ENCODE results near the gene CLRN1.
A peak's percentile ranks its signal among the peaks of the same experiment; 100 is the strongest.

DNA sequence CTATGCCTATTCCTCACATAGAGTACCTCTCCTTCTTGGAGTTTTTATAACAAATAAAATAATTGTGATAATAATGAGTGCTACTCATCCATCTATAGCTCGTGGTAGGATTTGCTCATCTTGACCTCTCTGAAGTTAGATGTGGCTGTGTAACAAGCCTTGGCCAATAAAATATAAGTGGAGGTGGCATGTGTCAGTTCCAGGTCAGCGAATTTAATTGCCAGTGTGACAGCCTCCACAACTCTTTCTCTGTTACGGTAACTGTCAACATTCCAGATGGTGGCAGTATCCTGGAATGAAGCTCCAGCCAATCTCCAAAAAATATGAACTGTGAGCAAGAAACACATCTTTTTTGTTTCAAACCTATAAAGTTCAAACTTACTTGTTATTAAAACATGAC, 13.8 kb downstream of the CLRN1 start:
- TF ChIP-seq EZH2 (IDR thresholded peaks at IDR 0.05; ENCODE audit: low read depth, unreplicated experiment) = no peak
- TF ChIP-seq, protein P1, sequence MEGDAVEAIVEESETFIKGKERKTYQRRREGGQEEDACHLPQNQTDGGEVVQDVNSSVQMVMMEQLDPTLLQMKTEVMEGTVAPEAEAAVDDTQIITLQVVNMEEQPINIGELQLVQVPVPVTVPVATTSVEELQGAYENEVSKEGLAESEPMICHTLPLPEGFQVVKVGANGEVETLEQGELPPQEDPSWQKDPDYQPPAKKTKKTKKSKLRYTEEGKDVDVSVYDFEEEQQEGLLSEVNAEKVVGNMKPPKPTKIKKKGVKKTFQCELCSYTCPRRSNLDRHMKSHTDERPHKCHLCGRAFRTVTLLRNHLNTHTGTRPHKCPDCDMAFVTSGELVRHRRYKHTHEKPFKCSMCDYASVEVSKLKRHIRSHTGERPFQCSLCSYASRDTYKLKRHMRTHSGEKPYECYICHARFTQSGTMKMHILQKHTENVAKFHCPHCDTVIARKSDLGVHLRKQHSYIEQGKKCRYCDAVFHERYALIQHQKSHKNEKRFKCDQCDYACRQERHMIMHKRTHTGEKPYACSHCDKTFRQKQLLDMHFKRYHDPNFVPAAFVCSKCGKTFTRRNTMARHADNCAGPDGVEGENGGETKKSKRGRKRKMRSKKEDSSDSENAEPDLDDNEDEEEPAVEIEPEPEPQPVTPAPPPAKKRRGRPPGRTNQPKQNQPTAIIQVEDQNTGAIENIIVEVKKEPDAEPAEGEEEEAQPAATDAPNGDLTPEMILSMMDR (conservative IDR thresholded peaks at IDR 0.05; ENCODE audit: low read depth in 2 of 2) = 0 out of 4 replicates have a peak, but pooled peaks of 1 of the 2 experiments have one; percentile 3
- TF ChIP-seq POLR2AphosphoS5 (IDR thresholded peaks at IDR 0.05; ENCODE audit: low read depth) = no peak
- TF ChIP-seq, protein P2, sequence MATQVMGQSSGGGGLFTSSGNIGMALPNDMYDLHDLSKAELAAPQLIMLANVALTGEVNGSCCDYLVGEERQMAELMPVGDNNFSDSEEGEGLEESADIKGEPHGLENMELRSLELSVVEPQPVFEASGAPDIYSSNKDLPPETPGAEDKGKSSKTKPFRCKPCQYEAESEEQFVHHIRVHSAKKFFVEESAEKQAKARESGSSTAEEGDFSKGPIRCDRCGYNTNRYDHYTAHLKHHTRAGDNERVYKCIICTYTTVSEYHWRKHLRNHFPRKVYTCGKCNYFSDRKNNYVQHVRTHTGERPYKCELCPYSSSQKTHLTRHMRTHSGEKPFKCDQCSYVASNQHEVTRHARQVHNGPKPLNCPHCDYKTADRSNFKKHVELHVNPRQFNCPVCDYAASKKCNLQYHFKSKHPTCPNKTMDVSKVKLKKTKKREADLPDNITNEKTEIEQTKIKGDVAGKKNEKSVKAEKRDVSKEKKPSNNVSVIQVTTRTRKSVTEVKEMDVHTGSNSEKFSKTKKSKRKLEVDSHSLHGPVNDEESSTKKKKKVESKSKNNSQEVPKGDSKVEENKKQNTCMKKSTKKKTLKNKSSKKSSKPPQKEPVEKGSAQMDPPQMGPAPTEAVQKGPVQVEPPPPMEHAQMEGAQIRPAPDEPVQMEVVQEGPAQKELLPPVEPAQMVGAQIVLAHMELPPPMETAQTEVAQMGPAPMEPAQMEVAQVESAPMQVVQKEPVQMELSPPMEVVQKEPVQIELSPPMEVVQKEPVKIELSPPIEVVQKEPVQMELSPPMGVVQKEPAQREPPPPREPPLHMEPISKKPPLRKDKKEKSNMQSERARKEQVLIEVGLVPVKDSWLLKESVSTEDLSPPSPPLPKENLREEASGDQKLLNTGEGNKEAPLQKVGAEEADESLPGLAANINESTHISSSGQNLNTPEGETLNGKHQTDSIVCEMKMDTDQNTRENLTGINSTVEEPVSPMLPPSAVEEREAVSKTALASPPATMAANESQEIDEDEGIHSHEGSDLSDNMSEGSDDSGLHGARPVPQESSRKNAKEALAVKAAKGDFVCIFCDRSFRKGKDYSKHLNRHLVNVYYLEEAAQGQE (IDR thresholded peaks at IDR 0.05; ENCODE audit: unreplicated experiment) = no peak
- TF ChIP-seq EZH2phosphoT487 (IDR thresholded peaks at IDR 0.05; ENCODE audit: unreplicated experiment) = no peak
- no peak for TF ChIP-seq JUNB (IDR thresholded peaks at IDR 0.05; ENCODE audit: unreplicated experiment)
- no peak for TF ChIP-seq ZNF331 (CRISPR knock-in tag; IDR thresholded peaks at IDR 0.05; ENCODE audit: low read depth)
- TF ChIP-seq, protein P3, sequence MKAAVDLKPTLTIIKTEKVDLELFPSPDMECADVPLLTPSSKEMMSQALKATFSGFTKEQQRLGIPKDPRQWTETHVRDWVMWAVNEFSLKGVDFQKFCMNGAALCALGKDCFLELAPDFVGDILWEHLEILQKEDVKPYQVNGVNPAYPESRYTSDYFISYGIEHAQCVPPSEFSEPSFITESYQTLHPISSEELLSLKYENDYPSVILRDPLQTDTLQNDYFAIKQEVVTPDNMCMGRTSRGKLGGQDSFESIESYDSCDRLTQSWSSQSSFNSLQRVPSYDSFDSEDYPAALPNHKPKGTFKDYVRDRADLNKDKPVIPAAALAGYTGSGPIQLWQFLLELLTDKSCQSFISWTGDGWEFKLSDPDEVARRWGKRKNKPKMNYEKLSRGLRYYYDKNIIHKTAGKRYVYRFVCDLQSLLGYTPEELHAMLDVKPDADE (IDR thresholded peaks at IDR 0.05) = no peak
- TF ChIP-seq CREB1 (CRISPR knock-in tag; IDR thresholded peaks at IDR 0.05; ENCODE audit: low read depth) = no peak
